Breast epithelium (tissue), 4 donors: ENCODE measurements around the gene KIAA0319L. TPM values are rescaled to one million over a fixed set of nuclear protein-coding genes. Genes with fewer than 3 reads are reported as not detected.

Experiments used
- DNase-seq, 2 donors: peaks; one replicate each; pipeline ENCODE4 v3.0.0-alpha.2; 2019; ENCODE audit warnings: low spot score in 2 of 2
- H3K27ac ChIP-seq, 2 donors: fragments of 200-600 bp; sonication (generic) in 1 of 2; one replicate each; pipeline ENCODE4 v1.5.1; 2016 to 2019; ENCODE audit warnings: mild to moderate bottlenecking in 1 of 2
- H3K27me3 ChIP-seq, 2 donors: fragments of 200-600 bp; sonication (generic) in 1 of 2; one replicate each; pipeline versions ENCODE4 v1.5.1 to v1.6.0; 2017 to 2019; ENCODE audit warnings: control low read depth in 1 of 2, mild to moderate bottlenecking in 1 of 2
- H3K36me3 ChIP-seq: fragments of 200-600 bp; one replicate; pipeline ENCODE4 v1.5.1; 2019
- H3K4me1 ChIP-seq, 2 donors: fragments of 200-600 bp; sonication (generic); one replicate each; pipeline ENCODE4 v1.5.1; 2016 to 2019; ENCODE audit warnings: control low read depth in 1 of 2
- H3K4me3 ChIP-seq, 3 donors: fragments of 200-600 bp; sonication (generic); 1 replicate in 2 of 3; 2 replicates in 1 of 3; pipeline ENCODE4 v1.5.1; 2016 to 2019; ENCODE audit warnings: mild to moderate bottlenecking in 3 of 3, moderate library complexity in 2 of 3
- H3K9me3 ChIP-seq, 2 donors: fragments of 200-600 bp; sonication (generic) in 1 of 2; one replicate each; pipeline ENCODE4 v1.5.1; 2016 to 2019; ENCODE audit warnings: control low read depth in 1 of 2
- POLR2A ChIP-seq: fragments of 450-650 bp; IDR thresholded peaks from one replicate; pipeline ENCODE4 v1.6.1; 2016; ENCODE audit warnings: antibody characterized with exemption, mild to moderate bottlenecking, moderate library complexity
- POLR2AphosphoS5 ChIP-seq, 3 donors: sonication (generic); formaldehyde crosslinking; IDR thresholded peaks; one replicate each; pipeline ENCODE4 v1.6.1; 2017; ENCODE audit warnings: antibody characterized with exemption in 3 of 3
- intact Hi-C: fragments of 100-400 bp; cut with DNase I; formaldehyde crosslinking; loops from one replicate; pipeline ENCODE4 v1.15.1; 2023; ENCODE audit warnings: low total_unique reads
- total RNA-seq, 3 donors: library from RNA; depleted of rRNA; stranded (reverse); fragments of >200 nt; gene quantifications; one replicate each; pipeline ENCODE4 v1.1.0, GENCODE V29; 2016
- TF ChIP-seq, protein P1 (sequence below), 3 donors: fragments of 450-650 bp; IDR thresholded peaks; one replicate each; pipeline ENCODE4 v1.5.1; 2016 to 2017; ENCODE audit warnings: antibody characterized with exemption in 3 of 3, mild to moderate bottlenecking in 3 of 3, moderate library complexity in 3 of 3

Gene KIAA0319L
- total RNA-seq, 3 donors from 2014 or later: 49.0 to 104 (median 103) TPM

DNA sequence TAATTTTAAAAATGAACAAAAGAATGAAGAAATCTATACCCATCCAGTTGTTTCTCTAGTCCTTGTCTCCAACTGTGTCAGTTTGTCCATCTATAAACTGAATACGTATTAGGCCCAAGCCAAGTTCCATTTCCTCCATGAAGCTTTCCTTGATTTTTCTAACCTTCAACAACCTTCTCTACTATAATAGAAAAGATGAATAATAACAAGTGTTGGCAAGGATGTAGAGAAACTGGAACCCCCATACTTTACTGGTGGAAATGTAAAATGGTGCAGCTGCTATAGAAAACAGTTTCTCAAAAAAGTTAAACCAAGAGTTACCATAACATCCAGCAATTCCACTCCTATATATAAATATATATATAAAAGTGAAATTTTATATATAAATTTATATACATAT lies 10.6 kb downstream of the KIAA0319L start:
- H3K9me3 ChIP-seq: no peaks in the 10 kb centered on the region
- no peak for DNase-seq
- intact Hi-C loops: no loop called here
- peaks cover 0 to 6% of the 10 kb centered on the region in 2 donors for H3K4me1 ChIP-seq
- H3K36me3 ChIP-seq: no peaks in the 10 kb centered on the region
- TF ChIP-seq POLR2A (no peak), POLR2AphosphoS5 (IDR thresholded peaks at IDR 0.05) (no peak)
- TF ChIP-seq, protein P1, sequence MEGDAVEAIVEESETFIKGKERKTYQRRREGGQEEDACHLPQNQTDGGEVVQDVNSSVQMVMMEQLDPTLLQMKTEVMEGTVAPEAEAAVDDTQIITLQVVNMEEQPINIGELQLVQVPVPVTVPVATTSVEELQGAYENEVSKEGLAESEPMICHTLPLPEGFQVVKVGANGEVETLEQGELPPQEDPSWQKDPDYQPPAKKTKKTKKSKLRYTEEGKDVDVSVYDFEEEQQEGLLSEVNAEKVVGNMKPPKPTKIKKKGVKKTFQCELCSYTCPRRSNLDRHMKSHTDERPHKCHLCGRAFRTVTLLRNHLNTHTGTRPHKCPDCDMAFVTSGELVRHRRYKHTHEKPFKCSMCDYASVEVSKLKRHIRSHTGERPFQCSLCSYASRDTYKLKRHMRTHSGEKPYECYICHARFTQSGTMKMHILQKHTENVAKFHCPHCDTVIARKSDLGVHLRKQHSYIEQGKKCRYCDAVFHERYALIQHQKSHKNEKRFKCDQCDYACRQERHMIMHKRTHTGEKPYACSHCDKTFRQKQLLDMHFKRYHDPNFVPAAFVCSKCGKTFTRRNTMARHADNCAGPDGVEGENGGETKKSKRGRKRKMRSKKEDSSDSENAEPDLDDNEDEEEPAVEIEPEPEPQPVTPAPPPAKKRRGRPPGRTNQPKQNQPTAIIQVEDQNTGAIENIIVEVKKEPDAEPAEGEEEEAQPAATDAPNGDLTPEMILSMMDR (IDR thresholded peaks at IDR 0.05): no peak
- no peak overlapping the region for H3K27ac ChIP-seq
- H3K4me3 ChIP-seq: no peak overlapping the region
- no peaks in the 10 kb centered on the region for H3K27me3 ChIP-seq

DNA sequence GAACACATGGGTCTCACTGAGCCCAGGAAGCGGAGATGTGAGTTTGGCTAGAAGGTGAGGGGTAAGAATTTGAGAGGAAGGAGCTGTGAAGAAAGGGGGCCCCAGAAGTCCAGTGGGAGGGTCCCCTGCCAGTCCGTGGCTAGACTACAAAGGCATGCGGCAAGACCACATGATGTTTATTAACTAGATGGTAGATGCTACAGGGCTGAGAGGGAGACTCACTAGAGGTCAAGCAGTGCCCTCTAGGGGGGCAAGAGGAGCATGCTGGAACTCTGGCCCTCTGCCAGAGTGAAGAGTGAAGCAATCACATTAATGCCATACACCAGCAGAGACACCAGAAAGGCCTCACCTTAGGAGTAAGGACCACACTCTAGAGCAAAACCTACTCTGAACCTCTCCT lies 12.2 kb downstream of the KIAA0319L start:
- Histone ChIP-seq H3K36me3 (no peaks in the 10 kb centered on the region), H3K27ac (peak overlapping the region; percentile 4 to 18), H3K27me3 (no peaks in the 10 kb centered on the region), H3K4me1 (peaks cover 0 to 14% of the 10 kb centered on the region in 2 donors), H3K9me3 (no peaks in the 10 kb centered on the region), H3K4me3 (no peak overlapping the region)
- TF ChIP-seq POLR2AphosphoS5 (IDR thresholded peaks at IDR 0.05): no peak
- TF ChIP-seq, protein P1 (IDR thresholded peaks at IDR 0.05): peak in 1 of 3 donors; percentile 24
- intact Hi-C loops: no loop called here
- DNase-seq: no peak

DNA sequence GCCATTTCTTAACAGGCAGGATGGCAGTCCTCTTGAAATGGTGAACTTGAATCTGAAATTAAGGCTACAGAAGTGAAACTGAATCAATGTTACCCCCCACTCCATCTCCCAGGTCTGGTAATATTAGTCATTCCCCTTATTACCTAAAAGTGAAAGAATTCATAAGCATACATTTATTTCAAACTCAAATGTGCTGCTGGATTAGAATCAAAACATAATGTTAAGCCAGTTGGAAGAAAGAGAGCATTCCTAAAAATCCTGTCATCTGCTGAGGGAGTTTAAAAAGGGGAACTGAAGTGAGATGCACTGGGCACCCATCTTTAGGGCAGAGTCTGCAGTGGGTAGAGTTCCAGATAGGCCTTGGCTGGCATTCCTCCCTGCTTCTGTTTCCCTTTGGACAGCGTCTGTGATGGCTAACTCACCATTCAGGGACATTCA lies 17.4 kb downstream of the KIAA0319L start:
- no peak overlapping the region for H3K4me3 ChIP-seq
- TF ChIP-seq, protein P1 (IDR thresholded peaks at IDR 0.05): no peak
- TF ChIP-seq POLR2A (no peak), POLR2AphosphoS5 (IDR thresholded peaks at IDR 0.05) (no peak)
- H3K27me3 ChIP-seq: no peaks in the 10 kb centered on the region
- H3K27ac ChIP-seq: peak overlapping the region; percentile 70 to 81
- intact Hi-C loops: no loop called here
- no peaks in the 10 kb centered on the region for H3K36me3 ChIP-seq
- H3K4me1 ChIP-seq: peaks cover 0 to 21% of the 10 kb centered on the region in 2 donors
- no peaks in the 10 kb centered on the region for H3K9me3 ChIP-seq
- DNase-seq: no peak

DNA sequence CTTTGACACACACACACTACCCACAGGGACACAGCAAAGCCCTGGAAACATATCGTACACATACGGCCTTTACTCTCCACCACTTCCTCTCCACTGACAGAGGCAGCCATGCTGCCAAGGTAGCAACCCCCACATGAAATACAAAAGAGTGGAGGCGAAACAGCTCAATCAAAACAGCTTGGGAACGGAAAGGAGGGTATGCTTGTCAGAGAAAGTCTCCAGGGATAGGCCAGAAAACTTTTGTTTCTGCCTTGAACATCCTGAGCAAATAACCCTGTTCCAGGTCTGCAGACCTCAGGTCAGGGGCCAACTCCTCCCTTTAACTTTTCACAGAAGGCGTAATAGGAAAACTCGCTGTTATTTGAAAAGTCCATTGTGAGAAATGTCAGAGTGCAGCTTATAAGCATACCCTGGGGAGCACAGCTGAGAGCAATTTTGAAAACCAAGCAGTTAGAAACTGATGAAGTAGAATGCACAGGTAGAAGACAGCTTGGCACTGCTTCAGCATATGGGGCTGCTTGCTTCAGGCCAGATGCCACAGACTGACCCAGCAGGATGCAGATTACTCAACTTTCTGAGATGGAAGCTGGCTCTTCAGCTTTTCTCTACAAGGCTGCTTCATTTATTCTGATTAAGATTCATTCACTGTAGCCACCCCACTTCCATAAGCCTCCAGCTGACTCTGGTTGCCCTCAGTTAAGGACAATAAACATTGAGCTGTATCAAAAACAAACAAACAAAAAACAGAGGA lies 18.0 kb downstream of the KIAA0319L start:
- Histone ChIP-seq H3K4me3 (no peak overlapping the region), H3K9me3 (no peaks in the 10 kb centered on the region), H3K36me3 (no peaks in the 10 kb centered on the region), H3K27ac (peak overlapping the region; percentile 70 to 81), H3K4me1 (peaks cover 0 to 20% of the 10 kb centered on the region in 2 donors), H3K27me3 (no peaks in the 10 kb centered on the region)
- DNase-seq: no peak
- intact Hi-C loops: no loop called here
- TF ChIP-seq, protein P1 (IDR thresholded peaks at IDR 0.05): no peak
- TF ChIP-seq POLR2A (no peak), POLR2AphosphoS5 (IDR thresholded peaks at IDR 0.05) (no peak)

DNA sequence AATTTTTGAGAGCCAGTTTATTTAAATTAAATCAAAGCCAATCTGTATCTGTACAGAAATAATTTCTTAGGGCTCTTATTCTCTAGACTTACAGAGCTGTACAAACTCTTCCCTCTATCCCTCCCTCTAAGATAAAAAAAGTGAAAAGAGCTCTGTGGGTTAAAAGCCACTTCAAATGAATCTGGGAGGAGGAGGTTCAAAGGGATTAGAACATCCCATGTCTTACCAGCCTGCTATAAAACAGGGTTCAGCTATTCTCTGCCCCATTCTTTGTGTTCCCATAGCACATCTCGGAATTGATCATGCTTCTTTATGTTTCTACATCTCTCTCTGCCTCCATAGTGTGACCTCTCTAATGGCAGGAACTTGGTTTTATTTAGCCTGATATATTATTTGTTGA lies 19.4 kb downstream of the KIAA0319L start:
- Histone ChIP-seq H3K27ac (peak overlapping the region in 1 of 2 donors; percentile 54), H3K4me3 (no peak overlapping the region), H3K27me3 (no peaks in the 10 kb centered on the region), H3K9me3 (no peaks in the 10 kb centered on the region), H3K4me1 (peaks cover 0 to 29% of the 10 kb centered on the region in 2 donors), H3K36me3 (no peaks in the 10 kb centered on the region)
- intact Hi-C loops: no loop called here
- DNase-seq: no peak
- TF ChIP-seq POLR2AphosphoS5 (IDR thresholded peaks at IDR 0.05): no peak
- no peak for TF ChIP-seq POLR2A
- TF ChIP-seq, protein P1 (IDR thresholded peaks at IDR 0.05): no peak
